ENCODE data around the gene RCOR3.

- TF ChIP-seq EP300 (IDR thresholded peaks at IDR 0.05) (no peak), CTCF (IDR thresholded peaks at IDR 0.05) (no peak), POLR2AphosphoS5 (IDR thresholded peaks at IDR 0.05) (no peak)
Observed at GRCh38 chr1:211279340-211279739, 20.2 kb downstream of the RCOR3 start.

Measured in upper lobe of left lung (tissue), 4 donors.